Activated T-helper 2 cell treated with anti-CD3 and anti-CD28 coated beads, Interferon-gamma antibody, Interleukin-2, Interleukin-4, amounts not matched to agents 10 μg/mL and 5 μg/mL and 100 μg/mL, durations not matched to agents 14 hours and 24 hours and 36 hours (primary cell): ENCODE results near the gene CSDE1. TPM values are rescaled to one million over a fixed set of nuclear protein-coding genes. Genes with fewer than 3 reads are reported as not detected.

ENCODE experiments used
- DNase-seq: peaks from one replicate; pipeline ENCODE4 v3.0.0; 2021; ENCODE audit warnings: low spot score
- H3K27ac Mint-ChIP-seq: one replicate; pipeline ENCODE4 v1.8.0; 2021; ENCODE audit warnings: mixed read lengths
- H3K27me3 Mint-ChIP-seq: one replicate; pipeline ENCODE4 v1.8.0; 2021; ENCODE audit warnings: low read depth, mixed read lengths
- H3K36me3 Mint-ChIP-seq: one replicate; pipeline ENCODE4 v1.8.0; 2021; ENCODE audit warnings: low read depth, mixed read lengths
- H3K4me1 Mint-ChIP-seq: one replicate; pipeline ENCODE4 v1.8.0; 2021; ENCODE audit warnings: low read depth, mixed read lengths
- H3K4me3 Mint-ChIP-seq: one replicate; pipeline ENCODE4 v1.8.0; 2021; ENCODE audit warnings: low read depth, mild to moderate bottlenecking, moderate library complexity, mixed read lengths
- H3K9me3 Mint-ChIP-seq: one replicate; pipeline ENCODE4 v1.8.0; 2021; ENCODE audit warnings: mixed read lengths
- intact Hi-C: fragments of 100-400 bp; cut with micrococcal nuclease; formaldehyde crosslinking; loops from one replicate; pipeline ENCODE4 v1.15.1; 2023
- total RNA-seq: library from RNA; stranded (reverse); gene quantifications from 2 replicates; pipeline ENCODE4 v1.2.3, GENCODE V29; 2022

The CSDE1 gene
- total RNA-seq, 1 donor from 2014 or later = 411 TPM

- intact Hi-C loops = no loop called here
These were observed 89.4 kb downstream of the CSDE1 start for GRCh38 chr1:114668373-114668772.

GRCh38 chr1:114666954-114667353 lies 90.8 kb downstream of the CSDE1 start:
- Mint-ChIP-seq H3K27ac (no peak overlapping the region), H3K9me3 (no peaks in the 10 kb centered on the region), H3K4me1 (peaks cover 4% of the 10 kb centered on the region), H3K27me3 (peaks cover 29% of the 10 kb centered on the region), H3K4me3 (no peak overlapping the region), H3K36me3 (no peaks in the 10 kb centered on the region)
- DNase-seq = no peak
- intact Hi-C loops = no loop called here

More at GRCh38 chr1:114668373-114668772, 89.4 kb downstream of the CSDE1 start:
- DNase-seq = no peak
- peaks cover 31% of the 10 kb centered on the region for H3K27me3 Mint-ChIP-seq
- no peak overlapping the region for H3K27ac Mint-ChIP-seq
- no peaks in the 10 kb centered on the region for H3K9me3 Mint-ChIP-seq
- H3K4me1 Mint-ChIP-seq = peaks cover 4% of the 10 kb centered on the region
- H3K4me3 Mint-ChIP-seq = no peak overlapping the region
- H3K36me3 Mint-ChIP-seq = no peaks in the 10 kb centered on the region

Other genes starting within 250 kb of the CSDE1 start
- 41.5 and 44.7 TPM in 2 replicates for gene TRIM33, start 246.8 kb downstream of the CSDE1 start, total RNA-seq
- gene BCAS2, start 176.4 kb downstream of the CSDE1 start, total RNA-seq = 52.1 and 54.1 TPM in 2 replicates
- 0.21 and 0.30 TPM in 2 replicates for gene DENND2C, start 87.9 kb downstream of the CSDE1 start, total RNA-seq
- not detected in 2 replicates for gene AMPD1, start 62.4 kb downstream of the CSDE1 start, total RNA-seq
- 63.3 and 64.5 TPM in 2 replicates for gene NRAS, start 41.2 kb downstream of the CSDE1 start, total RNA-seq
- 57.6 and 64.2 TPM in 2 replicates for gene SIKE1, start 22.7 kb upstream of the CSDE1 start, total RNA-seq
- not detected in 2 replicates for gene SYCP1, start 96.9 kb upstream of the CSDE1 start, total RNA-seq